IMR-90 (cell line): ENCODE results near the gene SP2. TPM values are rescaled to one million over a fixed set of nuclear protein-coding genes. Genes with fewer than 3 reads are reported as not detected.

Experiments
- ATAC-seq: fragments of 200-7000 bp; cut with Tn5 transposase; 2 replicates; pipeline ENCODE4 v1.9.1; 2020; ENCODE audit warnings: low read depth, mild to moderate bottlenecking, moderate library complexity
- BruUV-seq: library from RNA; stranded (reverse); fragments of 400-500 nt; replicated peaks from 2 replicates; lab custom pipeline; 2021; lab: Mats Ljungman, UMichigan
- CTCF ChIA-PET: fragments of 300-600 bp; formaldehyde crosslinking; extraction: SDS; loops from one replicate; lab custom pipeline; 2021; ENCODE audit warnings: antibody characterized with exemption; lab: Yijun Ruan, JAX
- POLR2A ChIA-PET: fragments of 300-600 bp; sonication (Branson Sonifier 250); formaldehyde crosslinking; loops from one replicate; lab custom pipeline; 2022; ENCODE audit warnings: antibody characterized with exemption; ENCODE audit not compliant: unreplicated experiment; lab: Charles Lee
- DNase-seq: peaks from one replicate; pipeline ENCODE4 v3.0.0; 2013
- H2AFZ ChIP-seq: replicated peaks from 2 replicates; pipeline ENCODE3; 2013; ENCODE audit warnings: low read length, mild to moderate bottlenecking; ENCODE audit not compliant: poor library complexity
- H2AK5ac ChIP-seq: 2 replicates; pipeline ENCODE4 v1.6.1; 2013; ENCODE audit warnings: low read depth, low read length, inconsistent platforms
- H2AK9ac ChIP-seq: replicated peaks from 2 replicates; pipeline ENCODE3; 2013; ENCODE audit warnings: mild to moderate bottlenecking, low read depth, low read length, moderate library complexity; ENCODE audit not compliant: poor library complexity
- H2BK120ac ChIP-seq: 2 replicates; pipeline ENCODE4 v1.6.1; 2013; ENCODE audit warnings: low read depth, low read length, inconsistent platforms
- H2BK15ac ChIP-seq: 3 replicates; pipeline ENCODE4 v1.6.1; 2013; ENCODE audit warnings: low read depth, low read length, inconsistent platforms
- H2BK20ac ChIP-seq: 2 replicates; pipeline ENCODE4 v1.6.1; 2013; ENCODE audit warnings: low read depth, mild to moderate bottlenecking, inconsistent platforms, low read length, moderate library complexity
- H2BK5ac ChIP-seq: 2 replicates; pipeline ENCODE4 v1.6.1; 2013; ENCODE audit warnings: mild to moderate bottlenecking, low read depth, low read length, inconsistent platforms; ENCODE audit not compliant: poor library complexity, severe bottlenecking
- H3K14ac ChIP-seq: replicated peaks from 2 replicates; pipeline ENCODE4 v1.6.1; 2013; ENCODE audit warnings: low read depth, low read length, inconsistent platforms
- H3K18ac ChIP-seq: 2 replicates; pipeline ENCODE4 v1.6.1; 2013; ENCODE audit warnings: low read depth, low read length, control low read depth
- H3K23ac ChIP-seq: 2 replicates; pipeline ENCODE4 v1.6.1; 2013; ENCODE audit warnings: low read depth, low read length, inconsistent platforms
- H3K27ac ChIP-seq: 2 replicates; pipeline ENCODE4 v1.5.1; 2013; ENCODE audit warnings: mild to moderate bottlenecking, control low read depth, low read length; ENCODE audit not compliant: insufficient read depth
- H3K27me3 ChIP-seq: 2 replicates; pipeline ENCODE4 v1.6.1; 2013; ENCODE audit warnings: low read length; ENCODE audit not compliant: control insufficient read depth, insufficient read depth
- H3K36me3 ChIP-seq: 2 replicates; pipeline ENCODE4 v1.6.1; 2013; ENCODE audit warnings: low read length, mixed read lengths; ENCODE audit not compliant: control insufficient read depth, insufficient read depth
- H3K4ac ChIP-seq: 2 replicates; pipeline ENCODE4 v1.6.1; 2013; ENCODE audit warnings: low read depth, low read length, inconsistent platforms
- H3K4me1 ChIP-seq: 2 replicates; pipeline ENCODE4 v1.6.1; 2013; ENCODE audit warnings: low read length, mixed read lengths; ENCODE audit not compliant: control insufficient read depth, insufficient read depth
- H3K4me2 ChIP-seq: 2 replicates; pipeline ENCODE4 v1.6.1; 2013; ENCODE audit warnings: low read depth, mild to moderate bottlenecking, control low read depth, low read length, moderate library complexity
- H3K4me3 ChIP-seq: 2 replicates; pipeline ENCODE4 v1.5.1; 2013; ENCODE audit warnings: low read depth, mild to moderate bottlenecking, control low read depth, low read length, moderate library complexity; ENCODE audit not compliant: insufficient read depth
- H3K56ac ChIP-seq: 2 replicates; pipeline ENCODE4 v1.6.1; 2013; ENCODE audit warnings: low read length, inconsistent platforms; ENCODE audit not compliant: insufficient read depth; ENCODE audit errors: extremely low read depth
- H3K79me1 ChIP-seq, 2 experiments: 2 replicates each; pipeline ENCODE4 v1.6.1; 2013; ENCODE audit warnings: low read length in 2 of 2, inconsistent platforms in 1 of 2, low read depth in 1 of 2
- H3K9ac ChIP-seq: 2 replicates; pipeline ENCODE4 v1.6.1; 2013; ENCODE audit warnings: low read depth, low read length, control low read depth
- H3K9me1 ChIP-seq: 2 replicates; pipeline ENCODE4 v1.6.1; 2013; ENCODE audit warnings: low read length, inconsistent platforms; ENCODE audit not compliant: insufficient read depth
- H3K9me3 ChIP-seq: 2 replicates; pipeline ENCODE4 v1.6.1; 2013; ENCODE audit warnings: low read length; ENCODE audit not compliant: control insufficient read depth, insufficient read depth
- H4K20me1 ChIP-seq: 2 replicates; pipeline ENCODE4 v1.6.1; 2013; ENCODE audit warnings: low read length, inconsistent platforms; ENCODE audit not compliant: insufficient read depth
- H4K5ac ChIP-seq: 2 replicates; pipeline ENCODE4 v1.6.1; 2013; ENCODE audit warnings: mild to moderate bottlenecking, low read depth, low read length, control low read depth
- H4K8ac ChIP-seq, 2 experiments: 2 replicates each; pipeline ENCODE4 v1.6.1; 2013; ENCODE audit warnings: low read depth in 2 of 2, low read length in 2 of 2, control low read depth in 1 of 2, inconsistent platforms in 1 of 2
- H4K91ac ChIP-seq: 2 replicates; pipeline ENCODE4 v1.6.1; 2013; ENCODE audit warnings: low read depth, low read length, inconsistent platforms; ENCODE audit not compliant: insufficient read depth
- CHD1 ChIP-seq: IDR thresholded peaks from 2 replicates; pipeline ENCODE4 v1.6.1; 2012; ENCODE audit warnings: low read depth, low read length, improper control_type of control experiment
- POLR2A ChIP-seq: IDR thresholded peaks from 2 replicates; pipeline ENCODE4 v1.6.1; 2012; ENCODE audit warnings: mild to moderate bottlenecking, low read depth, low read length
- RAD21 ChIP-seq: IDR thresholded peaks from 2 replicates; pipeline ENCODE4 v1.6.1; 2012; ENCODE audit warnings: low read length, improper control_type of control experiment
- RCOR1 ChIP-seq: IDR thresholded peaks from 2 replicates; pipeline ENCODE4 v1.6.1; 2012; ENCODE audit warnings: mild to moderate bottlenecking, low read length, improper control_type of control experiment; ENCODE audit not compliant: insufficient replicate concordance
- SMC3 ChIP-seq: fragments of 150-350 bp; IDR thresholded peaks from 2 replicates; pipeline ENCODE4 v1.6.1; 2016; ENCODE audit warnings: low read depth, mild to moderate bottlenecking, antibody characterized with exemption, low read length, moderate library complexity
- WGBS, 2 experiments: methylation state at CpG; one replicate each; pipeline versions ENCODE4 v1.1.5 to v1.1.7; 2013; ENCODE audit warnings: missing lambda C conversion rate in 2 of 2; ENCODE audit not compliant: insufficient read length in 1 of 2; ENCODE audit errors: extremely low coverage in 2 of 2; 5-methylcytosine and 5-hydroxymethylcytosine counted together
- dilution Hi-C: fragments of 300-500 bp; cut with HindIII; formaldehyde crosslinking; loops from one replicate; pipeline ENCODE4 v1.14.3; 2018; ENCODE audit warnings: low sequenced_read_pairs; ENCODE audit not compliant: unreplicated experiment
- in situ Hi-C: fragments of 300-500 bp; cut with MboI; formaldehyde crosslinking; loops from 3 replicates; pipeline ENCODE4 v1.14.3; 2019; ENCODE audit warnings: low sequenced_read_pairs, inconsistent platforms, mixed read lengths
- intact Hi-C: fragments of 100-400 bp; cut with micrococcal nuclease; formaldehyde crosslinking; loops from 2 replicates; pipeline ENCODE4 v1.10.0; 2022
- polyA plus RNA-seq, 3 experiments: library from polyadenylated mRNA; depleted of rRNA; stranded (reverse); fragments of >200 nt; gene quantifications; 2 replicates each; pipeline ENCODE4 v1.2.3, GENCODE V29; 2012; ENCODE audit warnings: low replicate concordance in 1 of 3
- total RNA-seq: library from RNA; depleted of rRNA; stranded (reverse); fragments of >200 nt; gene quantifications from 2 replicates; pipeline ENCODE4 v1.2.3, GENCODE V29; 2012
- TF ChIP-seq, protein P1 (sequence below): fragments of 150-350 bp; IDR thresholded peaks from 2 replicates; pipeline ENCODE4 v1.6.1; 2017; ENCODE audit warnings: mild to moderate bottlenecking, antibody characterized with exemption, low read length, low read depth

The SP2 gene
- total and polyA plus RNA-seq, 2 of the 4 experiments (the other 2 are of a cell fraction), result 0.72 to 13.8 TPM

GRCh38 chr17:47942568-47942967 lies 46.5 kb downstream of the SP2 start:
- Histone ChIP-seq H2AK5ac (no peak overlapping the region), H3K27me3 (no peaks in the 10 kb centered on the region), H4K20me1 (peaks cover 2% of the 10 kb centered on the region; the same call in 1 of the 2 replicates), H2BK20ac (no peak overlapping the region), H4K91ac (no peak overlapping the region), H3K9me1 (0 out of 2 replicates have a peak, but pooled peaks cover 4% of the 10 kb centered on the region), H3K4me3 (peak overlapping the region; percentile 70; the same call in 1 of the 2 replicates), H2BK120ac (no peak overlapping the region), H3K4ac (no peak overlapping the region; the same call in 1 of the 2 replicates), H3K36me3 (peaks cover 2% of the 10 kb centered on the region), H3K14ac (no peak overlapping the region), H3K4me1 (peaks cover 2% of the 10 kb centered on the region; the same call in 1 of the 2 replicates), H2AFZ (no peak overlapping the region), H3K56ac (no peak overlapping the region), H3K9me3 (no peaks in the 10 kb centered on the region), H3K4me2 (peak overlapping the region; percentile 84), H3K23ac (no peak overlapping the region), H3K9ac (no peak overlapping the region), H2BK5ac (no peak overlapping the region), H4K5ac (no peak overlapping the region), H2BK15ac (no peak overlapping the region), H3K27ac (no peak overlapping the region), H3K79me1 (peaks cover 8 to 19% of the 10 kb centered on the region in 2 experiments), H4K8ac (no peak overlapping the region; a peak in 1 of 4 replicates), H3K18ac (no peak overlapping the region), H2AK9ac (no peak overlapping the region)
- in situ Hi-C loops (no loop called here), dilution Hi-C loops (no loop called here), intact Hi-C loops (no loop called here)
- POLR2A ChIA-PET, result no interaction called here
- 100% methylated on average over 3 of the region's 6 CpGs; no CpG with 5 or more reads in 1 of the 2 experiments for WGBS, 2 experiments
- no TSS peak for BruUV-seq
- CTCF ChIA-PET, result interaction anchor here (1.6 kb wide), 1 partner anchor 53 kb away, joined by 3 read pairs; no protein-coding TSS in a partner anchor
- ATAC-seq (no peak), DNase-seq (no peak)
- TF ChIP-seq POLR2A, result no peak
- TF ChIP-seq, protein P1, sequence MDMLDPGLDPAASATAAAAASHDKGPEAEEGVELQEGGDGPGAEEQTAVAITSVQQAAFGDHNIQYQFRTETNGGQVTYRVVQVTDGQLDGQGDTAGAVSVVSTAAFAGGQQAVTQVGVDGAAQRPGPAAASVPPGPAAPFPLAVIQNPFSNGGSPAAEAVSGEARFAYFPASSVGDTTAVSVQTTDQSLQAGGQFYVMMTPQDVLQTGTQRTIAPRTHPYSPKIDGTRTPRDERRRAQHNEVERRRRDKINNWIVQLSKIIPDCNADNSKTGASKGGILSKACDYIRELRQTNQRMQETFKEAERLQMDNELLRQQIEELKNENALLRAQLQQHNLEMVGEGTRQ, result no peak
- TF ChIP-seq CHD1, result no peak
- no peak for TF ChIP-seq RCOR1
- no peak for TF ChIP-seq SMC3
- no peak for TF ChIP-seq RAD21
